Measurements from ENCODE around the gene ZCCHC2. TPM values are rescaled to one million over a fixed set of nuclear protein-coding genes. Genes with fewer than 3 reads are reported as not detected.
A peak's percentile ranks its signal among the peaks of the same experiment; 100 is the strongest.

ZCCHC2 gene
- total RNA-seq, 4 donors from 2014 or later, result 22.1 to 37.9 (median 32.0) TPM

DNA sequence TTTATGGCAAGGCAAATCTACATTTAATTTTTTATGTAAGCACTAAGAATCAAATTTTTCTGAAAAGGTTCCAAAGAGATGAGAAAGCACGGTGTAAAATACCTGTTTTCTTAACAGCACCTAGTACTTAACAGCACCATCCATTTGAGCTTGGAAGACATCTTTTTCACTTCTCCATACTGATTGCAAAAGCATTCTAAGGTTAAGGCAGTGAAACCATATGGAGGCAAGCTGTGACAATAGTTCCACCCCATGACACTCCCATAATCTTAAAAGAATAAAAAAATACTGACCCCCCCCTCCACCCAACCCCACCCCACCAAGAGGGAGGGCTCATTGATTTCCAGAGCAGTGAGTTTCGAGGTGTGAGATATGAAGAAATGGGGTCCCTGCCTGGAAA lies 60.6 kb downstream of the ZCCHC2 start:
- no peak overlapping the region for H3K4me3 ChIP-seq
- H3K36me3 ChIP-seq, result peaks cover 0 to 24% of the 10 kb centered on the region in 2 donors
- in situ Hi-C loops (cut with MboI; ENCODE audit: low sequenced_read_pairs in 4 of 4), result loop anchor here (5.0 to 25.0 kb wide), 4 partner anchors 156 to 404 kb away; partner anchors contain the start of genes PIGN (in 1 of the 4) and RELCH (in 1 of the 4)
- ATAC-seq (no peak), DNase-seq (no peak)
- H3K9me3 ChIP-seq, result no peaks in the 10 kb centered on the region
- H3K27me3 ChIP-seq, result no peaks in the 10 kb centered on the region
- TF ChIP-seq POLR2A (IDR thresholded peaks at IDR 0.05), result no peak
- TF ChIP-seq, protein P1, sequence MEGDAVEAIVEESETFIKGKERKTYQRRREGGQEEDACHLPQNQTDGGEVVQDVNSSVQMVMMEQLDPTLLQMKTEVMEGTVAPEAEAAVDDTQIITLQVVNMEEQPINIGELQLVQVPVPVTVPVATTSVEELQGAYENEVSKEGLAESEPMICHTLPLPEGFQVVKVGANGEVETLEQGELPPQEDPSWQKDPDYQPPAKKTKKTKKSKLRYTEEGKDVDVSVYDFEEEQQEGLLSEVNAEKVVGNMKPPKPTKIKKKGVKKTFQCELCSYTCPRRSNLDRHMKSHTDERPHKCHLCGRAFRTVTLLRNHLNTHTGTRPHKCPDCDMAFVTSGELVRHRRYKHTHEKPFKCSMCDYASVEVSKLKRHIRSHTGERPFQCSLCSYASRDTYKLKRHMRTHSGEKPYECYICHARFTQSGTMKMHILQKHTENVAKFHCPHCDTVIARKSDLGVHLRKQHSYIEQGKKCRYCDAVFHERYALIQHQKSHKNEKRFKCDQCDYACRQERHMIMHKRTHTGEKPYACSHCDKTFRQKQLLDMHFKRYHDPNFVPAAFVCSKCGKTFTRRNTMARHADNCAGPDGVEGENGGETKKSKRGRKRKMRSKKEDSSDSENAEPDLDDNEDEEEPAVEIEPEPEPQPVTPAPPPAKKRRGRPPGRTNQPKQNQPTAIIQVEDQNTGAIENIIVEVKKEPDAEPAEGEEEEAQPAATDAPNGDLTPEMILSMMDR (IDR thresholded peaks at IDR 0.05 in 4 of 5, conservative IDR thresholded peaks at IDR 0.05 in 1 of 5), result no peak
- intact Hi-C loops (cut with DNase I; ENCODE audit: low total_unique reads), result loop anchor here (5.0 kb wide), 1 partner anchor 396 kb away; the partner anchor contains the start of genes PIGN and RELCH
- peaks cover 11 to 13% of the 10 kb centered on the region in 2 donors for H3K4me1 ChIP-seq
- H3K27ac ChIP-seq, result peak overlapping the region; percentile 63 to 70 (median 64)

DNA sequence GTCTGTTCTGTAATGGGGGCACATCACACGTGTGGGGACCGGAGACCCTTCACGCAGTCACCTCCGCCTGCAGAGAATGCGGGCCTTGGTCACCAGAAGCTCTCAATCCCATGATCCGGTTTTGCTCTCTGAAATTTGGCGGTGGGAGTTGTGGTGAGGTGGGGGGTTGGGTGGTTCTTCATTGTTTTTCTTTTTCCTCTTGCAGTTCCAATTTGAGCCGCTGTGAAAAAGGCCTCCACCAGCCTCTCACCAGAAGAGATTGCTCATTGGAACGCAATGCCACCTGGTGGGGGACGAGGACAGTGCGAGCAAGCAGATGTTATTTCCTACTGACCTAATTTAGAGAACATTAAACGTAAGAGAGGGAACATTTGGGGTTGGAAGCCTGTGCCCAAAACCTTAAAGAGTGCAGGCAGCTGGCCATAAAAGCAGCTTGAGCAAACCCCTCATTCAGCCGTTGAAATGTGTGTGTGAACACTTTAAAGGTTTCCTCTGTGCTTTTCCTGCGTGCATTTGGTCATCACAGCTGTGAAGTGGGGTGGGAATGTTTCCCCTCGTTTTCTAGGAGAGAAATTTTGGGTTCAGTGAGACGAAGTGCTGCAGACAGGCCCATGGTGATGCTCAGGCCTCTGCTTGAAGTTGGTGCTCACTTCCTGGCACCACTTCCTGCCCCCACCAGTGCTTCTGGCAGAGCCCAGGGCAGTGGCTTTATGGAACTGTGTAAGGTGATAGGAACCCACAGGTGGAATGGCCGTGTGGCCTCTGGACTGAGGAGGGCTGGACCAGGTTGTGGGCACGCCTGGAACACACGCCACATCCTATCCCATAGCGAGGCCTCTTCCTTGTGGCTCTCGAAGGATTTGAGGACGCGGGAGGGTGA lies 61.7 kb downstream of the ZCCHC2 start:
- in situ Hi-C loops (cut with MboI; ENCODE audit: low sequenced_read_pairs in 4 of 4) (loop anchor here (5.0 to 25.0 kb wide), 4 partner anchors 157 to 403 kb away; partner anchors contain the start of genes PIGN (in 1 of the 4) and RELCH (in 1 of the 4)), intact Hi-C loops (cut with DNase I; ENCODE audit: low total_unique reads) (loop anchor here (1.0 to 5.0 kb wide), 5 partner anchors 62 to 398 kb away; partner anchors contain the start of genes PIGN, RELCH, TNFRSF11A and ZCCHC2)
- DNase-seq, result peak; percentile 78 to 83
- H3K36me3 ChIP-seq, result peaks cover 0 to 14% of the 10 kb centered on the region in 2 donors
- peak; percentile 90 to 95 for ATAC-seq
- H3K4me3 ChIP-seq, result peak overlapping the region in 2 of 4 donors; percentile 30 to 35
- H3K27ac ChIP-seq, result peak overlapping the region; percentile 63 to 70 (median 64)
- TF ChIP-seq, protein P1 (IDR thresholded peaks at IDR 0.05 in 4 of 5, conservative IDR thresholded peaks at IDR 0.05 in 1 of 5), result peak; percentile 95 to 99 (median 97)
- no peak for TF ChIP-seq POLR2A (IDR thresholded peaks at IDR 0.05)
- H3K9me3 ChIP-seq, result no peaks in the 10 kb centered on the region
- no peaks in the 10 kb centered on the region for H3K27me3 ChIP-seq
- H3K4me1 ChIP-seq, result peaks cover 11 to 13% of the 10 kb centered on the region in 2 donors

DNA sequence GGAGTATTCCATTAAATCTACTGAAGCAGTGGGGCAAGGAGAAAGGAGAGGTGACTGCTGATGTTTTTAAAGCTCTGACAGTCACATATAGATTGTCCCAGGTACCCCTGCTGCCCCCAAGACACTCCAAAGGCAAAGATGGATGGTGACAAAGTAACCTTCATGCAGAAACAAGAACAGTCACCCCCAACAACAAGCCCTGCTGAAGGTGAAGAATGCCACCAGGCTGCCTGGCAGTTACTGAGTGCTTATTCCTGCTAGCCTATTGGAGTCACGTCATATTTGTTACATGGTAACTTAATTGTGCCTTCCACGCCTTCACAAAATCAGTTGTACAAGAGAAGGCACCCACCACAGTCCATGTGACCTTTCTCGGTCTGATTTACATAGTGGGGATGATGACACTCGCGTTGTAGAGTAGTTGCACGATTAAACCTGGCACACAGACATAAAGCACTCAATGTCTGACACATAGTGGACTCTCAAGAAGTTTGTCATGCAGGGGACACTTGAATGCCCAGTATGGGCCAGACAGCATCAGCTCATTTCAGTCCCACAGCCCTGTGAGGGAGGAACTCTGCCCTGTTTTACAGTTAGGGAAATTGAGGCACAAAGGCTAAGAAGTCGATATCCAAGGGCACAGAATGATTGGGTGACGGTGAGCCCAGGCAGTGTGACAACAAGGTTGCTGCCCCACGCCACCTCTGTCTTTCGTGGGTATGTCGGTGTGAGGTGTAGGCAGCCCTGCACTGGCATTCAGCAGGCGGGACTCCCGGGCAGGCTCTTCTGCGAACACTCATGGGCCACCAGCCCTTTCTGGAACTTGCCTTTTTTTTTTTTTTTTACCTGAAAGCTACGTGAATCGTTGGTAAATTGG lies 62.7 kb downstream of the ZCCHC2 start:
- intact Hi-C loops (cut with DNase I; ENCODE audit: low total_unique reads) (loop anchor here (1.0 to 2.0 kb wide), 4 partner anchors 63 to 397 kb away; partner anchors contain the start of genes PHLPP1, TNFRSF11A and ZCCHC2), in situ Hi-C loops (cut with MboI; ENCODE audit: low sequenced_read_pairs in 4 of 4) (loop anchor here (10.0 to 25.0 kb wide), 3 partner anchors 398 to 402 kb away; partner anchors contain the start of genes PIGN (in 1 of the 4) and RELCH (in 1 of the 4))
- H3K27me3 ChIP-seq, result no peaks in the 10 kb centered on the region
- no peak for TF ChIP-seq POLR2A (IDR thresholded peaks at IDR 0.05)
- TF ChIP-seq, protein P1 (IDR thresholded peaks at IDR 0.05 in 4 of 5, conservative IDR thresholded peaks at IDR 0.05 in 1 of 5), result no peak
- peaks cover 0 to 7% of the 10 kb centered on the region in 2 donors for H3K36me3 ChIP-seq
- H3K27ac ChIP-seq, result peak overlapping the region in 1 of 4 donors; percentile 63
- no peak for ATAC-seq
- H3K4me3 ChIP-seq, result no peak overlapping the region
- H3K9me3 ChIP-seq, result no peaks in the 10 kb centered on the region
- H3K4me1 ChIP-seq, result peaks cover 11 to 13% of the 10 kb centered on the region in 2 donors
- DNase-seq, result no peak

DNA sequence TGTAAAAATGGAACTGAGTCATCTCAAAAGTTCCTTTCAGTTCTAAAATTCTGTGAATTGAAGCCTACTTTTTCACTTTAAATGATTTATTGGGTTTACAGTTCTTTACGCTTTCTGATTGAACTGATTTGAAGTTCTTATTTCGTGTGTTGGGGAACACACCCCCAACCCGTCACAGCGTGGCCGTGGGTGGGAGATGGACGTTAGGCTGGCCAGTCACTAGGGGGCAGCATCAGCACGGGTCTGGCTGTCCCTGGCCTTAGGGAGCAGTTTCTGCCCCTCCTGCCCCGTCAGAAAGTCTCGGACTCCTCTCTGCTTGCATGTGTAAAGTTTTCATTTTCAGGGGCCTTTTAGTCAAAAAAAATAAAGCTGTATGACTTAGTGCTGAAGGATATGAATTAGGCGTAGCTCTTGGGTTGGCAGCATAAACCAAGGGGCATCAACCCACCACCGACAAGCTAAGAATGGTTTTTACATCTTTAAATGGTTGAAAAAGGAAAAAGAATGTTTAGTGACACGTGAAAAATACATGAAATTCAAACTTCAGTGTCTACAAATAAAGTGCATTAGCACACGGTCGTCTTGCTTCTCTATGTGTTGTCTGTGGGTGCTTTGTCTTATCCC lies 63.4 kb downstream of the ZCCHC2 start:
- in situ Hi-C loops (cut with MboI; ENCODE audit: low sequenced_read_pairs in 4 of 4), result loop anchor here (10.0 to 25.0 kb wide), 3 partner anchors 399 to 401 kb away; partner anchors contain the start of genes PIGN (in 1 of the 4) and RELCH (in 1 of the 4)

More for the DNA sequence above, 63.4 kb downstream of the ZCCHC2 start:
- ATAC-seq (peak; percentile 29 to 69), DNase-seq (peak; percentile 34 to 57)
- intact Hi-C loops (cut with DNase I; ENCODE audit: low total_unique reads), result loop anchor here (2.0 kb wide), 1 partner anchor 129 kb away; the partner anchor contains the start of gene PHLPP1
- H3K36me3 ChIP-seq, result peaks cover 0 to 7% of the 10 kb centered on the region in 2 donors
- H3K4me1 ChIP-seq, result peaks cover 13 to 16% of the 10 kb centered on the region in 2 donors
- no peak overlapping the region for H3K4me3 ChIP-seq
- no peak overlapping the region for H3K27ac ChIP-seq
- no peaks in the 10 kb centered on the region for H3K9me3 ChIP-seq
- TF ChIP-seq, protein P1 (IDR thresholded peaks at IDR 0.05 in 4 of 5, conservative IDR thresholded peaks at IDR 0.05 in 1 of 5), result peak; percentile 61 to 79 (median 77)
- TF ChIP-seq POLR2A (IDR thresholded peaks at IDR 0.05), result no peak
- H3K27me3 ChIP-seq, result no peaks in the 10 kb centered on the region
